ENCODE measurements around the gene UNC5A. TPM values are rescaled to one million over a fixed set of nuclear protein-coding genes. Genes with fewer than 3 reads are reported as not detected.

The UNC5A gene
- total and polyA plus RNA-seq, 9 of the 15 experiments (the other 6 are each of a cell fraction or from before 2014, with no cell fraction given), result not detected

DNA sequence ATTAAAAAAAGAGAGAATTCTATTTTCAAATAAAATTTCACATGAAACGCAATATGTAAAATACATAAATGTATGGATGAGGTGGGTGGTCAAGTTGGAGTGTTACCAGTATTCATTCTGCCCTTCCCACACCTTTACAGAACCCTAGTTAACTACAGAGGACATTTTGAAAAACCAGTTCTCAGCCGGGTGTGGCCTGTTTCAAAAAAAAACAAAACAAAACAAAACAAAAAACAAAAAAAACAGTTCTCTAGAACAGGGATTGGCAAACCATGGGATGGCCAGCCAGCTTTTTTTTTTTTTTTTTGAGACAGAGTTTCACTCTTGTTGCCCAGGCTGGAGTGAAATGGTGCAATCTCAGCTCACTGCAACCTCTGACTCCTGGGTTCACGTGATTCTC, 117.2 kb downstream of the UNC5A start:
- no peaks in the 10 kb centered on the region for H3K9me3 ChIP-seq (replicated peaks; ENCODE audit: control insufficient read depth, insufficient read depth, low read depth, low read length)
- 78% methylated on average over 3 of the region's 3 CpGs for WGBS (ENCODE audit: insufficient coverage, low coverage, missing lambda C conversion rate)
- no peak overlapping the region for H3K4me2 ChIP-seq (ENCODE audit: insufficient read depth, low read length)
- H3K9me1 ChIP-seq (ENCODE audit: control insufficient read depth, insufficient read depth, low read length), result no peaks in the 10 kb centered on the region
- DNase-seq (ENCODE audit: extremely low read depth in 1 of 4, low spot score in 3 of 4) (no peak), FAIRE-seq (no peak), ATAC-seq (no peak)
- no TSS peak for BruUV-seq (replicated peaks)
- intact Hi-C loops (cut with micrococcal nuclease), result no loop called here
- no peak overlapping the region for H3K4me3 ChIP-seq
- H3K4me1 ChIP-seq (replicated peaks in 1 of 2; ENCODE audit: control insufficient read depth in 2 of 2, insufficient read depth in 2 of 2, low read length in 2 of 2), result no peaks in the 10 kb centered on the region
- peaks cover 38% of the 10 kb centered on the region for H3K36me3 ChIP-seq (ENCODE audit: control insufficient read depth, insufficient read depth, low read length)
- ChIA-PET POLR2A (interaction anchor here (0.7 kb wide), 1 partner anchor 94 kb away, joined by 3 read pairs; no protein-coding TSS in a partner anchor), CTCF (ENCODE audit: low intra/inter-chr PET ratio) (no interaction called here)
- H3K79me2 ChIP-seq (ENCODE audit: control insufficient read depth, insufficient read depth, low read length), result peaks cover 2% of the 10 kb centered on the region; the same call in 1 of the 3 replicates
- H2AFZ ChIP-seq (ENCODE audit: low read depth, low read length), result no peak overlapping the region
- H4K20me1 ChIP-seq (replicated peaks; ENCODE audit: control insufficient read depth, insufficient read depth, low read length), result no peaks in the 10 kb centered on the region; the same call in 1 of the 2 replicates
- H3K27me3 ChIP-seq (ENCODE audit: control insufficient read depth in 2 of 2, insufficient read depth in 2 of 2, low read length in 2 of 2), result no peaks in the 10 kb centered on the region
- in situ Hi-C loops (cut with MboI), result no loop called here
- H3K9ac ChIP-seq (ENCODE audit: insufficient read depth in 1 of 2, low read depth in 2 of 2, low read length in 2 of 2), result no peak overlapping the region
- no peak overlapping the region for H3K27ac ChIP-seq (ENCODE audit: extremely low read depth, low read depth, low read length)
- TF ChIP-seq ZNF431 (CRISPR knock-in tag; IDR thresholded peaks at IDR 0.05) (no peak), ZNF263 (CRISPR knock-in tag; IDR thresholded peaks at IDR 0.05; ENCODE audit: borderline replicate concordance) (no peak), STAT5B (CRISPR knock-in tag; IDR thresholded peaks at IDR 0.05) (no peak), DPF2 (IDR thresholded peaks at IDR 0.05) (no peak), ZEB2 (IDR thresholded peaks at IDR 0.05) (no peak), LARP7 (IDR thresholded peaks at IDR 0.05) (no peak), ETV1 (tag; conservative IDR thresholded peaks at IDR 0.05; ENCODE audit: low read depth) (no peak), SNRNP70 (optimal IDR thresholded peaks at IDR 0.05; ENCODE audit: low read depth, low read length) (no peak)
- TF ChIP-seq, protein P1, sequence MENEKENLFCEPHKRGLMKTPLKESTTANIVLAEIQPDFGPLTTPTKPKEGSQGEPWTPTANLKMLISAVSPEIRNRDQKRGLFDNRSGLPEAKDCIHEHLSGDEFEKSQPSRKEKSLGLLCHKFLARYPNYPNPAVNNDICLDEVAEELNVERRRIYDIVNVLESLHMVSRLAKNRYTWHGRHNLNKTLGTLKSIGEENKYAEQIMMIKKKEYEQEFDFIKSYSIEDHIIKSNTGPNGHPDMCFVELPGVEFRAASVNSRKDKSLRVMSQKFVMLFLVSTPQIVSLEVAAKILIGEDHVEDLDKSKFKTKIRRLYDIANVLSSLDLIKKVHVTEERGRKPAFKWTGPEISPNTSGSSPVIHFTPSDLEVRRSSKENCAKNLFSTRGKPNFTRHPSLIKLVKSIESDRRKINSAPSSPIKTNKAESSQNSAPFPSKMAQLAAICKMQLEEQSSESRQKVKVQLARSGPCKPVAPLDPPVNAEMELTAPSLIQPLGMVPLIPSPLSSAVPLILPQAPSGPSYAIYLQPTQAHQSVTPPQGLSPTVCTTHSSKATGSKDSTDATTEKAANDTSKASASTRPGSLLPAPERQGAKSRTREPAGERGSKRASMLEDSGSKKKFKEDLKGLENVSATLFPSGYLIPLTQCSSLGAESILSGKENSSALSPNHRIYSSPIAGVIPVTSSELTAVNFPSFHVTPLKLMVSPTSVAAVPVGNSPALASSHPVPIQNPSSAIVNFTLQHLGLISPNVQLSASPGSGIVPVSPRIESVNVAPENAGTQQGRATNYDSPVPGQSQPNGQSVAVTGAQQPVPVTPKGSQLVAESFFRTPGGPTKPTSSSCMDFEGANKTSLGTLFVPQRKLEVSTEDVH (IDR thresholded peaks at IDR 0.05; ENCODE audit: low read depth, partially characterized antibody), result no peak
- TF ChIP-seq, protein P2, sequence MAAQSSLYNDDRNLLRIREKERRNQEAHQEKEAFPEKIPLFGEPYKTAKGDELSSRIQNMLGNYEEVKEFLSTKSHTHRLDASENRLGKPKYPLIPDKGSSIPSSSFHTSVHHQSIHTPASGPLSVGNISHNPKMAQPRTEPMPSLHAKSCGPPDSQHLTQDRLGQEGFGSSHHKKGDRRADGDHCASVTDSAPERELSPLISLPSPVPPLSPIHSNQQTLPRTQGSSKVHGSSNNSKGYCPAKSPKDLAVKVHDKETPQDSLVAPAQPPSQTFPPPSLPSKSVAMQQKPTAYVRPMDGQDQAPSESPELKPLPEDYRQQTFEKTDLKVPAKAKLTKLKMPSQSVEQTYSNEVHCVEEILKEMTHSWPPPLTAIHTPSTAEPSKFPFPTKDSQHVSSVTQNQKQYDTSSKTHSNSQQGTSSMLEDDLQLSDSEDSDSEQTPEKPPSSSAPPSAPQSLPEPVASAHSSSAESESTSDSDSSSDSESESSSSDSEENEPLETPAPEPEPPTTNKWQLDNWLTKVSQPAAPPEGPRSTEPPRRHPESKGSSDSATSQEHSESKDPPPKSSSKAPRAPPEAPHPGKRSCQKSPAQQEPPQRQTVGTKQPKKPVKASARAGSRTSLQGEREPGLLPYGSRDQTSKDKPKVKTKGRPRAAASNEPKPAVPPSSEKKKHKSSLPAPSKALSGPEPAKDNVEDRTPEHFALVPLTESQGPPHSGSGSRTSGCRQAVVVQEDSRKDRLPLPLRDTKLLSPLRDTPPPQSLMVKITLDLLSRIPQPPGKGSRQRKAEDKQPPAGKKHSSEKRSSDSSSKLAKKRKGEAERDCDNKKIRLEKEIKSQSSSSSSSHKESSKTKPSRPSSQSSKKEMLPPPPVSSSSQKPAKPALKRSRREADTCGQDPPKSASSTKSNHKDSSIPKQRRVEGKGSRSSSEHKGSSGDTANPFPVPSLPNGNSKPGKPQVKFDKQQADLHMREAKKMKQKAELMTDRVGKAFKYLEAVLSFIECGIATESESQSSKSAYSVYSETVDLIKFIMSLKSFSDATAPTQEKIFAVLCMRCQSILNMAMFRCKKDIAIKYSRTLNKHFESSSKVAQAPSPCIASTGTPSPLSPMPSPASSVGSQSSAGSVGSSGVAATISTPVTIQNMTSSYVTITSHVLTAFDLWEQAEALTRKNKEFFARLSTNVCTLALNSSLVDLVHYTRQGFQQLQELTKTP (IDR thresholded peaks at IDR 0.05; ENCODE audit: low read depth in 1 of 2, partially characterized antibody in 2 of 2), result no peak
- TF ChIP-seq, protein P3, sequence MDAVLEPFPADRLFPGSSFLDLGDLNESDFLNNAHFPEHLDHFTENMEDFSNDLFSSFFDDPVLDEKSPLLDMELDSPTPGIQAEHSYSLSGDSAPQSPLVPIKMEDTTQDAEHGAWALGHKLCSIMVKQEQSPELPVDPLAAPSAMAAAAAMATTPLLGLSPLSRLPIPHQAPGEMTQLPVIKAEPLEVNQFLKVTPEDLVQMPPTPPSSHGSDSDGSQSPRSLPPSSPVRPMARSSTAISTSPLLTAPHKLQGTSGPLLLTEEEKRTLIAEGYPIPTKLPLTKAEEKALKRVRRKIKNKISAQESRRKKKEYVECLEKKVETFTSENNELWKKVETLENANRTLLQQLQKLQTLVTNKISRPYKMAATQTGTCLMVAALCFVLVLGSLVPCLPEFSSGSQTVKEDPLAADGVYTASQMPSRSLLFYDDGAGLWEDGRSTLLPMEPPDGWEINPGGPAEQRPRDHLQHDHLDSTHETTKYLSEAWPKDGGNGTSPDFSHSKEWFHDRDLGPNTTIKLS (IDR thresholded peaks at IDR 0.05; ENCODE audit: borderline replicate concordance, low read depth), result no peak
- TF ChIP-seq, protein P4, sequence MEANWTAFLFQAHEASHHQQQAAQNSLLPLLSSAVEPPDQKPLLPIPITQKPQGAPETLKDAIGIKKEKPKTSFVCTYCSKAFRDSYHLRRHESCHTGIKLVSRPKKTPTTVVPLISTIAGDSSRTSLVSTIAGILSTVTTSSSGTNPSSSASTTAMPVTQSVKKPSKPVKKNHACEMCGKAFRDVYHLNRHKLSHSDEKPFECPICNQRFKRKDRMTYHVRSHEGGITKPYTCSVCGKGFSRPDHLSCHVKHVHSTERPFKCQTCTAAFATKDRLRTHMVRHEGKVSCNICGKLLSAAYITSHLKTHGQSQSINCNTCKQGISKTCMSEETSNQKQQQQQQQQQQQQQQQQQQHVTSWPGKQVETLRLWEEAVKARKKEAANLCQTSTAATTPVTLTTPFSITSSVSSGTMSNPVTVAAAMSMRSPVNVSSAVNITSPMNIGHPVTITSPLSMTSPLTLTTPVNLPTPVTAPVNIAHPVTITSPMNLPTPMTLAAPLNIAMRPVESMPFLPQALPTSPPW (CRISPR knock-in tag; IDR thresholded peaks at IDR 0.05), result no peak
